ENCODE data around the gene CTNNA3.

The CTNNA3 gene

GRCh38 chr10:66713387-66713786 is 982.6 kb downstream of the CTNNA3 start:
- ChIA-PET CTCF (no interaction called here), POLR2A (no interaction called here)
- 67% methylated on average over 1 of the region's 1 CpG for WGBS (ENCODE audit: insufficient coverage)
- no peak overlapping the region for H3K4me3 ChIP-seq (ENCODE audit: control insufficient read depth in 1 of 7, extremely low read depth in 1 of 7, insufficient read depth in 4 of 7, low read depth in 2 of 7, low read length in 6 of 7)
- no peaks in the 10 kb centered on the region for H3K9me3 ChIP-seq (ENCODE audit: control extremely low read depth in 1 of 5, control insufficient read depth in 4 of 5, insufficient read depth in 2 of 5, low read depth in 1 of 5, low read length in 4 of 5)
- no peak overlapping the region for H3K27ac ChIP-seq (ENCODE audit: insufficient read depth in 1 of 2, low read depth in 1 of 2, low read length in 2 of 2, poor library complexity in 1 of 2, severe bottlenecking in 2 of 2)
- peaks cover 0 to 3% (median 0%) of the 10 kb centered on the region in 5 experiments for H3K27me3 ChIP-seq (replicated peaks in 2 of 5; ENCODE audit: control insufficient read depth in 4 of 5, insufficient read depth in 5 of 5, low read length in 4 of 5)
- DNase-seq, result no peak
- no peaks in the 10 kb centered on the region for H3K4me1 ChIP-seq (ENCODE audit: control extremely low read depth in 1 of 4, control insufficient read depth in 4 of 4, insufficient read depth in 4 of 4, low read length in 3 of 4)
- no peaks in the 10 kb centered on the region for H3K36me3 ChIP-seq (ENCODE audit: control insufficient read depth in 4 of 4, insufficient read depth in 4 of 4, low read length in 3 of 4)

DNA sequence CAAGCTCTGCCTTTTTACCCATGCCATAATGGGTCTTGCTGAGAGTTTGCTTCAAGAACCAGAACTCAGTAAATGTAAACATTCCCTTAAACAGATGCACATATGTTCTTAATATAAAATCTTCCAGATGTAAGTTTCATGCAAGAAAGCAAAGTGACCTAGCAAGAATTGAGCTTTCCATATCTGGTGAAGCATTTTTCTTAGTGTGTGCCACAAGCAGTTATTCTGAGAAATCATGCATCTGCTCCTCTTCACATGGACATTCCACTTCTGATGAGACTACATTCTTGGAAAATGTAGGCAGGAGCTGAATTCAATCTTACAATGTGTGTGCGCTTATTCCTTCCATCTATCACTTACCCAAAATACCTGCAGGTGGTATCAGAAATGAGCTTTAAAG is 997.9 kb downstream of the CTNNA3 start:
- no peaks in the 10 kb centered on the region for H3K36me3 ChIP-seq (ENCODE audit: control insufficient read depth in 4 of 4, insufficient read depth in 4 of 4, low read length in 3 of 4)
- ChIA-PET CTCF (interaction anchor here (0.9 kb wide), 1 partner anchor 9 kb away, joined by 3 read pairs; no protein-coding TSS in a partner anchor), POLR2A (no interaction called here)
- WGBS (ENCODE audit: insufficient coverage), result no CpG with 5 or more reads among the region's 1 CpG
- no peak for DNase-seq
- no peak overlapping the region for H3K4me3 ChIP-seq (ENCODE audit: control insufficient read depth in 1 of 7, extremely low read depth in 1 of 7, insufficient read depth in 4 of 7, low read depth in 2 of 7, low read length in 6 of 7)
- no peak overlapping the region for H3K27ac ChIP-seq (ENCODE audit: insufficient read depth in 1 of 2, low read depth in 1 of 2, low read length in 2 of 2, poor library complexity in 1 of 2, severe bottlenecking in 2 of 2)
- H3K4me1 ChIP-seq (ENCODE audit: control extremely low read depth in 1 of 4, control insufficient read depth in 4 of 4, insufficient read depth in 4 of 4, low read length in 3 of 4), result no peaks in the 10 kb centered on the region
- no peaks in the 10 kb centered on the region for H3K27me3 ChIP-seq (replicated peaks in 2 of 5; ENCODE audit: control insufficient read depth in 4 of 5, insufficient read depth in 5 of 5, low read length in 4 of 5)
- no peaks in the 10 kb centered on the region for H3K9me3 ChIP-seq (ENCODE audit: control extremely low read depth in 1 of 5, control insufficient read depth in 4 of 5, insufficient read depth in 2 of 5, low read depth in 1 of 5, low read length in 4 of 5)

GRCh38 chr10:66695046-66695445 is 1000.9 kb downstream of the CTNNA3 start:
- no CpG with 5 or more reads among the region's 1 CpG for WGBS (ENCODE audit: insufficient coverage)
- no peak overlapping the region for H3K27ac ChIP-seq (ENCODE audit: insufficient read depth in 1 of 2, low read depth in 1 of 2, low read length in 2 of 2, poor library complexity in 1 of 2, severe bottlenecking in 2 of 2)
- POLR2A ChIA-PET, result no interaction called here

GRCh38 chr10:66684581-66684980 is 1011.4 kb downstream of the CTNNA3 start:
- no peaks in the 10 kb centered on the region for H3K36me3 ChIP-seq (ENCODE audit: control insufficient read depth in 4 of 4, insufficient read depth in 4 of 4, low read length in 3 of 4)
- POLR2A ChIA-PET, result interaction anchor here (0.7 kb wide), 1 partner anchor 352 kb away, joined by 3 read pairs; no protein-coding TSS in a partner anchor
- H3K9me3 ChIP-seq (ENCODE audit: control extremely low read depth in 1 of 5, control insufficient read depth in 4 of 5, insufficient read depth in 2 of 5, low read depth in 1 of 5, low read length in 4 of 5), result no peaks in the 10 kb centered on the region
- no peaks in the 10 kb centered on the region for H3K27me3 ChIP-seq (replicated peaks in 2 of 5; ENCODE audit: control insufficient read depth in 4 of 5, insufficient read depth in 5 of 5, low read length in 4 of 5)
- H3K27ac ChIP-seq (ENCODE audit: insufficient read depth in 1 of 2, low read depth in 1 of 2, low read length in 2 of 2, poor library complexity in 1 of 2, severe bottlenecking in 2 of 2), result no peak overlapping the region
- CTCF ChIA-PET, result interaction anchor here (1.0 kb wide), 1 partner anchor 28 kb away, joined by 3 read pairs; no protein-coding TSS in a partner anchor
- no peak for DNase-seq
- no peak overlapping the region for H3K4me3 ChIP-seq (ENCODE audit: control insufficient read depth in 1 of 7, extremely low read depth in 1 of 7, insufficient read depth in 4 of 7, low read depth in 2 of 7, low read length in 6 of 7)
- no peaks in the 10 kb centered on the region for H3K4me1 ChIP-seq (ENCODE audit: control extremely low read depth in 1 of 4, control insufficient read depth in 4 of 4, insufficient read depth in 4 of 4, low read length in 3 of 4)
- no CpG with 5 or more reads among the region's 3 CpGs for WGBS (ENCODE audit: insufficient coverage)

More at GRCh38 chr10:66695046-66695445, 1000.9 kb downstream of the CTNNA3 start:
- Histone ChIP-seq H3K4me1 (ENCODE audit: control extremely low read depth in 1 of 4, control insufficient read depth in 4 of 4, insufficient read depth in 4 of 4, low read length in 3 of 4) (no peaks in the 10 kb centered on the region), H3K9me3 (ENCODE audit: control extremely low read depth in 1 of 5, control insufficient read depth in 4 of 5, insufficient read depth in 2 of 5, low read depth in 1 of 5, low read length in 4 of 5) (no peaks in the 10 kb centered on the region), H3K4me3 (ENCODE audit: control insufficient read depth in 1 of 7, extremely low read depth in 1 of 7, insufficient read depth in 4 of 7, low read depth in 2 of 7, low read length in 6 of 7) (no peak overlapping the region), H3K27me3 (replicated peaks in 2 of 5; ENCODE audit: control insufficient read depth in 4 of 5, insufficient read depth in 5 of 5, low read length in 4 of 5) (no peaks in the 10 kb centered on the region), H3K36me3 (ENCODE audit: control insufficient read depth in 4 of 4, insufficient read depth in 4 of 4, low read length in 3 of 4) (no peaks in the 10 kb centered on the region)
- DNase-seq, result no peak
- CTCF ChIA-PET, result no interaction called here

DNA sequence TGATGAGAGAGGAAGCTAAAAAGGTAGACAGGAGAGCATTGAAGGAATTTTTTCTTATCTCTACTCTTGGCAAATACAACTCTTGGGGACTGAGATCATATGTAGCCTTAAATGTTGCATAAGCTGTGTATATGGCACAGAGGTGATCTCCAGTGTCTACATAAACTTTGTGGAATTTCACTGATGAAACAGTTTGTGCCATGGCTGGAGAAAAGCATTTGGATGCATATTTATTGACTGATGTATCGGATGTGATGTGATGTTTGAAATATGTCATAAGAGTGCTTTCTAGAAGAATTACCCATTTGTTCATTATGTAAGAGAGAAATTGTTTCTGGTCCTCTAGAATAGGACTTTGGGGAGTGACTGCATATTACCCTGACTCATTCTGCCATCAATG is 1015.1 kb downstream of the CTNNA3 start:
- no peak overlapping the region for H3K27ac ChIP-seq (ENCODE audit: insufficient read depth in 1 of 2, low read depth in 1 of 2, low read length in 2 of 2, poor library complexity in 1 of 2, severe bottlenecking in 2 of 2)
- no peak for DNase-seq

GRCh38 chr10:66678521-66678920 is 1017.5 kb downstream of the CTNNA3 start:
- ChIA-PET CTCF (no interaction called here), POLR2A (no interaction called here)
- H3K9me3 ChIP-seq (ENCODE audit: control extremely low read depth in 1 of 5, control insufficient read depth in 4 of 5, insufficient read depth in 2 of 5, low read depth in 1 of 5, low read length in 4 of 5), result no peaks in the 10 kb centered on the region
- no peaks in the 10 kb centered on the region for H3K36me3 ChIP-seq (ENCODE audit: control insufficient read depth in 4 of 4, insufficient read depth in 4 of 4, low read length in 3 of 4)
- WGBS (ENCODE audit: insufficient coverage), result 100% methylated on average over 2 of the region's 3 CpGs
- no peaks in the 10 kb centered on the region for H3K27me3 ChIP-seq (replicated peaks in 2 of 5; ENCODE audit: control insufficient read depth in 4 of 5, insufficient read depth in 5 of 5, low read length in 4 of 5)
- H3K4me3 ChIP-seq (ENCODE audit: control insufficient read depth in 1 of 7, extremely low read depth in 1 of 7, insufficient read depth in 4 of 7, low read depth in 2 of 7, low read length in 6 of 7), result no peak overlapping the region
- no peaks in the 10 kb centered on the region for H3K4me1 ChIP-seq (ENCODE audit: control extremely low read depth in 1 of 4, control insufficient read depth in 4 of 4, insufficient read depth in 4 of 4, low read length in 3 of 4)
- DNase-seq, result no peak
- H3K27ac ChIP-seq (ENCODE audit: insufficient read depth in 1 of 2, low read depth in 1 of 2, low read length in 2 of 2, poor library complexity in 1 of 2, severe bottlenecking in 2 of 2), result no peak overlapping the region

More for the DNA sequence above, 1015.1 kb downstream of the CTNNA3 start:
- CTCF ChIA-PET, result no interaction called here
- 92% methylated on average over 1 of the region's 1 CpG for WGBS (ENCODE audit: insufficient coverage)
- no peak overlapping the region for H3K4me3 ChIP-seq (ENCODE audit: control insufficient read depth in 1 of 7, extremely low read depth in 1 of 7, insufficient read depth in 4 of 7, low read depth in 2 of 7, low read length in 6 of 7)
- H3K27me3 ChIP-seq (replicated peaks in 2 of 5; ENCODE audit: control insufficient read depth in 4 of 5, insufficient read depth in 5 of 5, low read length in 4 of 5), result no peaks in the 10 kb centered on the region
- no peaks in the 10 kb centered on the region for H3K36me3 ChIP-seq (ENCODE audit: control insufficient read depth in 4 of 4, insufficient read depth in 4 of 4, low read length in 3 of 4)
- no peaks in the 10 kb centered on the region for H3K9me3 ChIP-seq (ENCODE audit: control extremely low read depth in 1 of 5, control insufficient read depth in 4 of 5, insufficient read depth in 2 of 5, low read depth in 1 of 5, low read length in 4 of 5)
- POLR2A ChIA-PET, result no interaction called here
- no peaks in the 10 kb centered on the region for H3K4me1 ChIP-seq (ENCODE audit: control extremely low read depth in 1 of 4, control insufficient read depth in 4 of 4, insufficient read depth in 4 of 4, low read length in 3 of 4)

GRCh38 chr10:66673071-66673470 is 1022.9 kb downstream of the CTNNA3 start:
- POLR2A ChIA-PET, result no interaction called here
- CTCF ChIA-PET, result no interaction called here
- H3K4me1 ChIP-seq (ENCODE audit: control extremely low read depth in 1 of 4, control insufficient read depth in 4 of 4, insufficient read depth in 4 of 4, low read length in 3 of 4), result no peaks in the 10 kb centered on the region
- DNase-seq, result no peak
- H3K9me3 ChIP-seq (ENCODE audit: control extremely low read depth in 1 of 5, control insufficient read depth in 4 of 5, insufficient read depth in 2 of 5, low read depth in 1 of 5, low read length in 4 of 5), result no peaks in the 10 kb centered on the region
- no peak overlapping the region for H3K27ac ChIP-seq (ENCODE audit: insufficient read depth in 1 of 2, low read depth in 1 of 2, low read length in 2 of 2, poor library complexity in 1 of 2, severe bottlenecking in 2 of 2)
- no CpG with 5 or more reads among the region's 2 CpGs for WGBS (ENCODE audit: insufficient coverage)
- no peaks in the 10 kb centered on the region for H3K36me3 ChIP-seq (ENCODE audit: control insufficient read depth in 4 of 4, insufficient read depth in 4 of 4, low read length in 3 of 4)
- no peak overlapping the region for H3K4me3 ChIP-seq (ENCODE audit: control insufficient read depth in 1 of 7, extremely low read depth in 1 of 7, insufficient read depth in 4 of 7, low read depth in 2 of 7, low read length in 6 of 7)
- H3K27me3 ChIP-seq (replicated peaks in 2 of 5; ENCODE audit: control insufficient read depth in 4 of 5, insufficient read depth in 5 of 5, low read length in 4 of 5), result no peaks in the 10 kb centered on the region
